ENCODE data around the gene SORCS2. TPM values are rescaled to one million over a fixed set of nuclear protein-coding genes. Genes with fewer than 3 reads are reported as not detected.

SORCS2 gene
- total RNA-seq, 2 donors from 2014 or later, result 0.05 to 0.07 TPM

DNA sequence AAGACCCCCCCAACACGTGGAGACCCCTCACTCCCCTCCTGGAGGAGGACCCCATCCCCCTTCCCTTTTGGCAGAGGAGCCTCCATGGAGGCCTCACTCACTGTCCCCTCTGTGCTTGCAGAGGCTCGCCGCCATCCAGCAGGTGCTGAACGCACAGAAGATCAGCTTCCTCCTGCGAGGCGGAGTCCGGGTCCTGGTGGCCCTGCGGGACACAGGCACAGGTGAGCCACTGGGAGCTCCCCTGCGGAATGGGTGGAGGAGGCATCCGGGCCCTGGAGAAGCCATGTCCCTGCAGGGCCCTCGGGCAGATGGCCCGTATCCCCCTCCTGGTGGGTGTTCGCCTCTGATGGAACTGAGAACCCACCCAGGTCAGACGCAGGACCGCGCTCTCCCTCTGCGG, 540.9 kb downstream of the SORCS2 start:
- H3K27me3 Mint-ChIP-seq (ENCODE audit: low read depth), result no peaks in the 10 kb centered on the region
- no peaks in the 10 kb centered on the region for H3K9me3 Mint-ChIP-seq
- no peak overlapping the region for H3K4me3 Mint-ChIP-seq
- ATAC-seq (replicated peaks in 1 of 2) (no peak), DNase-seq (no peak)
- H3K36me3 Mint-ChIP-seq (ENCODE audit: insufficient read depth in 2 of 2), result no peaks in the 10 kb centered on the region
- no peak overlapping the region for H3K27ac Mint-ChIP-seq
- no peaks in the 10 kb centered on the region for H3K4me1 Mint-ChIP-seq (ENCODE audit: low read depth)

DNA sequence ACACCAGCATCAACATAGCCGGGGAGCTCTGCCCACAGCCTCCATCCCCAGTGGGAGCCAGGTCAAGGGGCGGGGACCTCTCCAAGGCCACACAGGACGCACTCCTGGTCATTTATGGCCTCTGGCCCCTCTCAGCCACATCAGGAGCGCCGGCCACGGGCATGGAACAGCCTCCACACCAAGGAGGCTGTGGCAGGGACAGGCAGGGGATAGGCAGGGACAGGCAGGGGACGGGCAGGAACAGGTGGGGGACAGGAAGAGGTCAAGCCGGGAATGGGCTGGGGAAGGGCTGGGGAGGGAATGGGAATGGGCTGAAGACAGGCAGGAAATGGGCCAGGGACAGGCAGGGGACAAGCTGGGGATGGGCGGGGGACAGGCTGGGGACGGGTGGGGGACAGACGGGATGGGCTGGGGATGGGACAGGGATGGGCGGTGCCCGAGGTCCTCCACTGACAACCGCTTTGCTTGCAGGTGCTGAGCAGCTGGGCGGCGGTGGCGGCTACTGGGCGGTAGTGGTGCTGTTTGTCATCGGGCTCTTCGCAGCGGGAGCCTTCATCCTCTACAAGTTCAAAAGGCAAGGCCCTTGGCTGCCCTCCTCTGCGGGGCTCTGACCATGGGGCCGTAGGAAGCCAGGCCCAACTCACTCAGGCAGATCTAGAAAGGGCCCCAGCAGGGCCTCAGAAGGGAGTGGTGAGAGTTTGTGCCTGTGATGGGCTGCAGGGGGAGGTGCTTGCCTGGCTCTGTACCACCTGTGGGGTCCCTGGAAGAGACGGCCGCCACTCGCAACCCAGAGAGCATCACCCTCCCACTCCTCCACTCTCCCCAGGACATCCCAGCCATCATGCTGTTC, 541.7 kb downstream of the SORCS2 start:
- no peaks in the 10 kb centered on the region for H3K27me3 Mint-ChIP-seq (ENCODE audit: low read depth)
- no peak for DNase-seq
- no peak for ATAC-seq (replicated peaks in 1 of 2)
- no peaks in the 10 kb centered on the region for H3K36me3 Mint-ChIP-seq (ENCODE audit: insufficient read depth in 2 of 2)
- no peak overlapping the region for H3K27ac Mint-ChIP-seq
- H3K9me3 Mint-ChIP-seq, result no peaks in the 10 kb centered on the region
- no peak overlapping the region for H3K4me3 Mint-ChIP-seq
- no peaks in the 10 kb centered on the region for H3K4me1 Mint-ChIP-seq (ENCODE audit: low read depth)

DNA sequence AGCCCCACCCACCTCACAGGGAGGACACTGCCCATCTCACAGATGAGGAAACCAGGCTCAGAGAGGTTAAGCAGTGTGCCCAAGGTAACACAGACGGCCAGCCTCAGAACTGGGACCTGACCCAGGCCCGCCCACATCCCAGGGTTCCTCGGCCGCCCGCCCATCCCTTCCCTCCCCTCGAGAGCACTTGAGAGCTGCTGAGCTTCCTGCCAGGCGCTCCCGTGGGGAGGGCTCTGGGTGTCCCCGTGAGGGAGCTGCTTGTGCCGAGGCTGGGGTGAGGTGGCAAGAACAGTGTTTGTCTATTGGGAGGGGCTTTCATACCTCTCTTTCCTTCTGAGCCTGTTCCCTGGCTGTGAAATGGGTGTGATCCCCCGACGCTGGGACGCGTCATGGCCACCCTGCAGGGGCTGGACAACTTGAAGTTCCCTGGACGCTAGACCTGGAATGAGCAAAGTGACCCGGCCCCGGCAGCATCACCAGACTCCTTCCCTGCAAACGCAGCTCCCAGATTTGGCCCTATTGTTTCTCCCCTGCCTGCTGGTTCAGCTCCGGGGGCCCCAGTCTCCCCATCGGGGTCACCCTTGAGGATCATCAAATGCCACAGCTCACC, 542.4 kb downstream of the SORCS2 start:
- no peak overlapping the region for H3K27ac Mint-ChIP-seq
- no peaks in the 10 kb centered on the region for H3K9me3 Mint-ChIP-seq

DNA sequence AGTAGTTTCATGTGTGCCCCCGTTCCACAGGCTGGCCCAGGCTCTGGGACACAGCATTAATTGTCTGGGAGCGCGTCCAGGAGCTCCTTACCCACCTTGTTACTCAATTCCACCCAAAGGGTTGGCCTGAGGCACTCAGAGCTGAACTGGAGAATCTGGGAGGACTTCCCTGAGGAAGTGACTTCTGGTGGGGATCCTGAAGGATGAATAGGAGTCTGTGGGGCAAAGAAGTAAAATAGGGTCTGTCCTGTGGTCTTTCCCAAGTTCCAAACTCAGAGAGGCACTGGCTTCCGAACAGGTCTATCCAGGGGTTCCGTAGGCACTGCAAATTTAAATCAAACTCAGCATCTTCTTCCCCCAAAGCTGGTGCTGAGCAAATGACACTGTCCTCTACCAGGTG, 543.1 kb downstream of the SORCS2 start:
- Mint-ChIP-seq H3K36me3 (ENCODE audit: insufficient read depth in 2 of 2) (no peaks in the 10 kb centered on the region), H3K4me1 (ENCODE audit: low read depth) (no peaks in the 10 kb centered on the region), H3K27ac (no peak overlapping the region), H3K27me3 (ENCODE audit: low read depth) (no peaks in the 10 kb centered on the region), H3K9me3 (no peaks in the 10 kb centered on the region), H3K4me3 (no peak overlapping the region)
- ATAC-seq (replicated peaks in 1 of 2) (no peak), DNase-seq (no peak)

More for the DNA sequence above, 542.4 kb downstream of the SORCS2 start:
- Mint-ChIP-seq H3K27me3 (ENCODE audit: low read depth) (no peaks in the 10 kb centered on the region), H3K36me3 (ENCODE audit: insufficient read depth in 2 of 2) (no peaks in the 10 kb centered on the region), H3K4me3 (no peak overlapping the region), H3K4me1 (ENCODE audit: low read depth) (no peaks in the 10 kb centered on the region)
- no peak for ATAC-seq (replicated peaks in 1 of 2)
- DNase-seq, result no peak

DNA sequence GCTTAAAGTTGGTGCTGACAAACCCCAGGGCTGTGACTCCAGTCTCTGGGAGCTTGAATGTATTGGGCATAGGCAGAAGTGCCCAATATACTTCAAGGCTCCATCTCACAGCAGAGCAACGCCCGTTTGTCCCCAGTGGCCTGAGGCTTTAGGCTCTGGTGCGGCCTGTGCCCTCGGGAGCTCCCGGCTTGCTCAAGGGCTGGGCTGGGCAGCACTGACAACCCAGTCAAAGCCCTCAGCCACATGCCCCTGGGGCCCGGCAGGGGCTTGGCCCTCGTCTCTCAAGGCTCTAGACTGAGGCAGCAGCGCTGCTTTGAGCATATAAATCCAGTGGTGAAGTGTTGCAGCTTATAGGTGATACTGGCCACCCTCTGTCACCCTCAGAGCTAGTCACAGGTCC, 543.6 kb downstream of the SORCS2 start:
- H3K27ac Mint-ChIP-seq, result no peak overlapping the region
- H3K4me3 Mint-ChIP-seq, result no peak overlapping the region
- ATAC-seq (replicated peaks in 1 of 2), result no peak
- H3K9me3 Mint-ChIP-seq, result no peaks in the 10 kb centered on the region
- no peaks in the 10 kb centered on the region for H3K36me3 Mint-ChIP-seq (ENCODE audit: insufficient read depth in 2 of 2)
- no peak for DNase-seq
- no peaks in the 10 kb centered on the region for H3K4me1 Mint-ChIP-seq (ENCODE audit: low read depth)
- H3K27me3 Mint-ChIP-seq (ENCODE audit: low read depth), result no peaks in the 10 kb centered on the region

DNA sequence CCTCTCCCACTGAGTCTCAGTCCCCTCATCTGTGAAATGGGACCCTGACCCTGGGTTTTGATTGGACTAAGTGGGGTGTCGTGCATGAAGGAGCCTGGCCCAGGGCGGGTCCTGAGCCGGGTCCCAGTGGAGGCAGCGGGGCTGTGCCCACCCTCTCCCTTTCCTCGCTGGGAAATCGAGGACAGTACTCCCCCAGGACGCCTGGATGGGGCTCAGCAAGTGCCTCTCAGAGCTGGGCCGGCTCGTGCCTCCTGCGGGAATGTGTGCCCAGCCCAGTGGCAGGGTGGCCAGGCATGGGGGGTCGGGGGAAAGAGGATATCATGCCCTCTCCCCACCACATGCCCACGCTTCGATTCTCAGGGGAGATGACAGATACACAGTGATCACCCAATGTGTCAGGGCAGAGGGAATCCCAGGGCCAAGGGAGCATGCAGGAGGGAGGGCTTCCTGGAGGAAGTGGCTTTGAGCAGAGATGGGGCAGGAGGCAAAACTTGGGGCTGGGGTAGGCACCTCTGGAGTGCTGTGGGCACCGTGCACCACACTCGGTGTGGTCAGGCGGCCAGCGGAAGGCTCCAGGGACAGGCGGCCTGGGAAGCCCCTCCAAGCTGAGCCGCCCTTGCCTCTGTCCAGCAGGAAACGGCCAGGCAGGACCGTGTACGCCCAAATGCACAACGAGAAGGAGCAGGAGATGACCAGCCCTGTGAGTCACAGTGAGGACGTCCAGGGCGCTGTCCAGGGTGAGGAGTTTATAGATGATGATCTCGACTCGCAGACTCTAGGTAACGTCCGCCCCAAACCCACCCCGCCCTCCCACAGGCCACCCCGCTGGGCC, 544.3 kb downstream of the SORCS2 start:
- H3K9me3 Mint-ChIP-seq, result no peaks in the 10 kb centered on the region
- ATAC-seq (replicated peaks in 1 of 2), result no peak

DNA sequence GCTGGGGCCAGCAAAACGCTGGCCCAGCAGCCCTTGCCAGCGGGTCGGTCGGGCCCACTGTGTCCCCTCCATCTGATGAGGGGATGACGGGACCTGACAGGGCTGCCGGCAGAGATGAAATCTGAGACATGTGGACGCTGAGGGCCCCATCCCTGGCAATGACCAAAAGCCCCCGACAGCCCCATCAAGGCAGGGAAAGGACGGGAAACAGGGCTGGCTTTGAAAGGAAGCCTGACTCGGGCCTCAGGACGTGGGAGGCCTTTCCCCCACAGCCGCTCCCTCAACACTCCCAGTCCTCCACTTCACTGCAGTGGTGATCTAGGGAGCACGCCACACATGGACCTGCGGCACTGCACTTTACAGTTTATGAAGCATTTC, 544.9 kb downstream of the SORCS2 start:
- Mint-ChIP-seq H3K36me3 (ENCODE audit: insufficient read depth in 2 of 2) (no peaks in the 10 kb centered on the region), H3K27ac (no peak overlapping the region), H3K4me1 (ENCODE audit: low read depth) (no peaks in the 10 kb centered on the region), H3K9me3 (no peaks in the 10 kb centered on the region), H3K27me3 (ENCODE audit: low read depth) (no peaks in the 10 kb centered on the region), H3K4me3 (no peak overlapping the region)
- DNase-seq, result no peak
- no peak for ATAC-seq (replicated peaks in 1 of 2)

More for the DNA sequence above, 544.3 kb downstream of the SORCS2 start:
- no peaks in the 10 kb centered on the region for H3K27me3 Mint-ChIP-seq (ENCODE audit: low read depth)
- H3K4me1 Mint-ChIP-seq (ENCODE audit: low read depth), result no peaks in the 10 kb centered on the region
- H3K27ac Mint-ChIP-seq, result no peak overlapping the region
- H3K4me3 Mint-ChIP-seq, result no peak overlapping the region
- H3K36me3 Mint-ChIP-seq (ENCODE audit: insufficient read depth in 2 of 2), result no peaks in the 10 kb centered on the region
- no peak for DNase-seq

DNA sequence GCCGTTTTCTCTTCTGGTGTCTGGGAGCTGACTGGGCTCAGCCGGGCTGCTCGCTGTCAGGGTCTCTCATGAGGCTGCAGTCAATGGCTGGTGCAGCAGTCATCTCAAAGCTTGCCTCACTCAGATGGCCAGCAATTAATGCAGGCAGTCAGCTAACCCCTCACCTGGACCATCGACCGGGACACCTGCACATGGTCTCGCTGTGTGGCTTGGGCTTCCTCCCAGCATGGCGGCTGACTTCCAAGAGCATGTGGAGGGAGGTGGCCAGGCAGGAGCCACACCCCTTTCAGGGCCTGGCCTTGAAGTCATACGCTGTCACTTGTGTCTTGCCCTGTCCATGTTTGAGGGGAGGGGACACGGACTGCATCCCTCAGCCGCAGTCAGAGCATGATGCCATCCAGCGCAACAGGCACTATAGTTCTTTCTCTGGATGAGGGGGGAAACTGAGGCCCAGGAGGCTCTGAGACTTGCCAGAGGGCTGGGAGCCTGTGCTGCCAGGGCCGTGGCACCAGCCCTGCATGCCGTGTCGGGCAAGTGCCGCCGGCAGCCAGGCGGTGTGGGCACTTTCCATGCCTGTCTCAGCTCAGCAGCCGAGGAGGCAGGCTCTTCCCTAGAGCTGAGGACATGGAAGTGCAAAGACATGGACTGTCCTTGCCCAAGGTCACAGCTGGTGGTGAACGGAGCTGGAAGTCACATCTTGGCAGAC, 545.6 kb downstream of the SORCS2 start:
- Mint-ChIP-seq H3K9me3 (no peaks in the 10 kb centered on the region), H3K36me3 (ENCODE audit: insufficient read depth in 2 of 2) (no peaks in the 10 kb centered on the region), H3K4me1 (ENCODE audit: low read depth) (no peaks in the 10 kb centered on the region), H3K4me3 (no peak overlapping the region), H3K27ac (no peak overlapping the region), H3K27me3 (ENCODE audit: low read depth) (no peaks in the 10 kb centered on the region)
- DNase-seq (no peak), ATAC-seq (replicated peaks in 1 of 2) (no peak)

DNA sequence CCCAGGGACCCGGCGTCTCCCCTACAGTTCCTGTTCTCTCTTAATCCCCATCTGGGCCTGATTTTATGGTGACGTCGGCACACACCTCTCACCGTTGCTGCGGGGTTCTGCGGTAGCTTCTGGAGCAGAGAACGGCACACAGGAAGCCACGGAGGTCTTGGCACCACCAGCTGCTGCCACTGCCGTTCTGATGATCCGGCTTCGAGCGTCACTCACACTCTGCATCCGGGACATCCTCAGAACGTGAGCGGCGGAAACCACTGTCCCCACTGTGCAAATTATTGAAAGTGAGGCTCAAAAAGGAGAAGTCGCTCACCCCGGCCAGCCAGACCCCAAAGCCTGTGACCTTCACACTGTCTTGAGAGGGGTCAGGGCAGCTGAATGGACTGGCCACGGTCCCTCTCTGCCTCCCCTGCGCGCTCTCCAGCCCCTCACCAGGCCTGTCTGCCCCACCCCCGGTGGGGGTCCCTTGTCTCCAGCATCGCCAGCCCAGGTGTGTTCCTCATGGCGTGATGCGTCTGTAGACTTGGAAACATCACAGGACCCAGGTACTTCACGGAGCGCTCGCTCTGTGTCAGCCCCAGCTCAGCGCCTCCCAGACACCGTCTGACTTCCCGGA, 546.2 kb downstream of the SORCS2 start:
- no peaks in the 10 kb centered on the region for H3K9me3 Mint-ChIP-seq
- DNase-seq, result no peak
- ATAC-seq (replicated peaks in 1 of 2), result no peak
- peak overlapping the region; percentile 37 for H3K27ac Mint-ChIP-seq
- H3K4me1 Mint-ChIP-seq (ENCODE audit: low read depth), result no peaks in the 10 kb centered on the region
- H3K27me3 Mint-ChIP-seq (ENCODE audit: low read depth), result no peaks in the 10 kb centered on the region
- H3K36me3 Mint-ChIP-seq (ENCODE audit: insufficient read depth in 2 of 2), result no peaks in the 10 kb centered on the region
- H3K4me3 Mint-ChIP-seq, result no peak overlapping the region

DNA sequence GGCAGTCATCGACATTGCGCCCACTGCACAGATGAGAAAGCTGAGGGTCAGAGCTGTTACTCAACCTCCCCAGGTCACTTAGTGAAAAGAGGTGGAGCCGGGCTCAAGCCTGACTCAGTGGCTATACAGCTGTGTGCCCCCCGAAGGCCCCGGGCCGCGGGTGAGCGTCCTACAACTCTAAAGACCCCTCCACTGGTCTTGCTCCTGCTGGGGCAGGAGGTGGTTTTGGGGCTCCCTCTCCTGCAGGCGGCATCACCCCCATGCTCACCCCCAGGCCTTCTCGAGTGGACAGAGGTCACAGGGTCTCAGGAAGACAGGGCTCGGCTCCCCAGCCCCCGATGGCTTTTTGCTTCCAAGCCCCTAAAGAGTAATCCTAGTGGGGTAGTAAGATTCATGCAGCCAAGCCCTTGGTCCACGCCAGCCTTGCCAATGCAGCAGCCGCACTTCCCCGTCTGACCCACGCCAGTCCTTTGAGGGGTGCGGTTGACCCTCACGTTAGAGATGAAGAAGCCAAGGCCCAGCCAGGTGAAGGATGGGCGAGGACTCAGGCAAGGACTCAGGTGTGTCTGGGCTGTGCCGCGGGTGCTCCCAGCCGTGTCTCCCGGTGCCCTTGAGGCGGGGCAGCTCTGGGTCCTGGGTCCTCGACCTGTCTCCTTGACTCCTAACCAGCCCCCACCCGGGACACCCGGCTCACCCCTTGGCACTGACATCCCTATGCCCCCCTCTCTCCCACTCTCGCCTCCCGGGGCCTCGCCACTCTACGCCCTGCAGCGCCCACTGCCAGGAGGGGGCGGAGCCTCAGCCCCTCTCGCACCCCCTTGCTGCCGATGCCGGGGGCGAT, 547.0 kb downstream of the SORCS2 start:
- H3K9me3 Mint-ChIP-seq, result no peaks in the 10 kb centered on the region
- no peak overlapping the region for H3K27ac Mint-ChIP-seq
- DNase-seq (no peak), ATAC-seq (replicated peaks in 1 of 2) (no peak)
- no peaks in the 10 kb centered on the region for H3K36me3 Mint-ChIP-seq (ENCODE audit: insufficient read depth in 2 of 2)
- H3K4me1 Mint-ChIP-seq (ENCODE audit: low read depth), result peaks cover 5% of the 10 kb centered on the region
- no peak overlapping the region for H3K4me3 Mint-ChIP-seq
- H3K27me3 Mint-ChIP-seq (ENCODE audit: low read depth), result no peaks in the 10 kb centered on the region

DNA sequence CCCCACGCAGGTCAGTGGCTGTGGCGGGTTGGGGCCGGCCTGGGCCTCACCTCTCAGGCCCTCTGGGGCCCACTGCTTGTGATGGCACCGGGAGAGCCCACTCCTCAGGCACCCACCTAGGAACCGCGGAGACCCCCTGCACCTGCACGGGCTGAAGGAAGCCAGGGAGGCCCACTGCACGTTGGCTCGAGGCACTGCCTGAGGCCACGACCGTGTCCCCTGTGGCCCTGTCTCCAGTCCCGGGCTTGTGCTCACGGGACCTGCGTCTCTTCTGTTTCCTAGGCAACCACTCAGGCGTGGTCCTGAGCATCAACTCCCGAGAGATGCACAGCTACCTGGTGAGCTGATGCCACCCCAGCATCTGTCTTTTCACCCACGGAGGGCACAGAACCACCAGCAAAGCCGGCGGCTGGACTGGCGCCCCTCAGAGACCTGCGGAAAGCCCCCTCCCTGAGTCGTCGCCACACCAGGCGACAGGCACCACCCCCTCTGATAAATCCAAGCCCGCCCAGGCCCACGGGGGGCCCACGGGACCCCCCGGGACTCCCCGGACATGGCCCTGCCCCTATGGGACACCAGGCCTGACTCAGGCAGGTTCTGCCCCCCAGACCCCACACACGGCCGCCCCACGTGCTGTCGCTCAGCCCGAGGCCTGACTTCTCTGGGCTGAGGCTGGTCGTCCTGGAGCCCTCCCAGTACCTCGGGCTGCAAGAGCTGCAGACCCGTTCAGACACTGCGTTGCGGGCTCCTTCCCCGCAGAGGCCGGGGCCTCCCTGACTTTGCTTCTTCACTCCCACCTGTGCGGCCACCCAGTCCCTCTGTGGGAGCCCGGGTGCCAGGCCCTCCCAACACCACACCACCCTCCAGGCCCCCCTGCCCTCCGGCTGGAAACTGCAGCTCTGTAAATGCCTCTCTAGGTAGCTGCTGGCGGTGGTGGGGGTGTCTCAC, 547.9 kb downstream of the SORCS2 start:
- H3K9me3 Mint-ChIP-seq, result no peaks in the 10 kb centered on the region
- H3K27me3 Mint-ChIP-seq (ENCODE audit: low read depth), result no peaks in the 10 kb centered on the region
- no peak for DNase-seq
- H3K4me3 Mint-ChIP-seq, result no peak overlapping the region
- peaks cover 5% of the 10 kb centered on the region for H3K4me1 Mint-ChIP-seq (ENCODE audit: low read depth)
- no peak overlapping the region for H3K27ac Mint-ChIP-seq
- H3K36me3 Mint-ChIP-seq (ENCODE audit: insufficient read depth in 2 of 2), result no peaks in the 10 kb centered on the region
- no peak for ATAC-seq (replicated peaks in 1 of 2)

Measured in activated T-cell treated with anti-CD3 and anti-CD28 coated beads, Interleukin-2, amount 50 U/mL, for 72 hours (primary cell).